GM19372 (cell line): ENCODE measurements around the gene CLK4.

Experiments used
- ATAC-seq: cut with Tn5 transposase; IDR thresholded peaks from one replicate; pipeline ENCODE4 v1.9.1; 2021; ENCODE audit warnings: mild to moderate bottlenecking, low read depth, moderate library complexity; ENCODE audit not compliant: unreplicated experiment

CLK4 gene

GRCh38 chr5:178560911-178561310 lies 65.9 kb downstream of the CLK4 start:
- ATAC-seq: no peak

- ATAC-seq: no peak
Measured at GRCh38 chr5:178557416-178557815, 69.4 kb downstream of the CLK4 start.

- ATAC-seq: no peak
Measured at GRCh38 chr5:178555771-178556211, 71.1 kb downstream of the CLK4 start.

GRCh38 chr5:178555005-178555404 lies 71.8 kb downstream of the CLK4 start:
- ATAC-seq: no peak

GRCh38 chr5:178554311-178554710 lies 72.5 kb downstream of the CLK4 start:
- no peak for ATAC-seq

GRCh38 chr5:178553517-178553916 lies 73.3 kb downstream of the CLK4 start:
- ATAC-seq: no peak
